Fibroblast of lung (primary cell): ENCODE measurements around the gene OPN3.

Source experiments
- CTCF ChIP-seq, 2 donors: IDR thresholded peaks in 1 of 2; conservative IDR thresholded peaks in 1 of 2; 1 replicate in 1 of 2; 2 replicates in 1 of 2; pipeline ENCODE4 v1.5.1; 2011 to 2012; ENCODE audit warnings: low read length in 2 of 2, control low read depth in 1 of 2, inconsistent platforms in 1 of 2, low read depth in 1 of 2, mild to moderate bottlenecking in 1 of 2
- EZH2 ChIP-seq: IDR thresholded peaks from 2 replicates; pipeline ENCODE4 v1.5.1; 2012; ENCODE audit warnings: low read length, control low read depth, mild to moderate bottlenecking; ENCODE audit errors: missing control alignments

GRCh38 chr1:241654019-241654418, 13.8 kb upstream of the OPN3 start:
- TF ChIP-seq CTCF (conservative IDR thresholded peaks at IDR 0.05 in 1 of 2, IDR thresholded peaks at IDR 0.05 in 1 of 2; ENCODE audit: low read depth in 1 of 2, low read length in 2 of 2) (no peak), EZH2 (no peak)
